Brain microvascular endothelial cell (primary cell): ENCODE results near the gene SYNE3.

ENCODE experiments used
- DNase-seq: peaks from one replicate; pipeline ENCODE4 v3.0.0-alpha.2; 2020
- H3K27ac ChIP-seq: fragments of 250-450 bp; sonication (Bioruptor Pico); 2 replicates; pipeline ENCODE4 v1.5.1; 2020; ENCODE audit warnings: mild to moderate bottlenecking, moderate library complexity
- H3K27me3 ChIP-seq: fragments of 250-450 bp; sonication (Bioruptor Pico); replicated peaks from 2 replicates; pipeline ENCODE4 v1.5.1; 2020; ENCODE audit warnings: mild to moderate bottlenecking
- H3K36me3 ChIP-seq: fragments of 250-450 bp; sonication (Bioruptor Pico); replicated peaks from 2 replicates; pipeline ENCODE4 v1.5.1; 2020; ENCODE audit warnings: mild to moderate bottlenecking
- H3K4me3 ChIP-seq: 2 replicates; pipeline ENCODE4 v1.5.1; 2011; ENCODE audit warnings: low read depth, mild to moderate bottlenecking, control low read depth, low read length, moderate library complexity
- CTCF ChIP-seq: IDR thresholded peaks from 2 replicates; pipeline ENCODE4 v1.5.1; 2011; ENCODE audit warnings: low read depth, mild to moderate bottlenecking, moderate library complexity, low read length, control low read depth, inconsistent platforms; ENCODE audit errors: missing control alignments
- in situ Hi-C: cut with HindIII; loops from 2 replicates; pipeline ENCODE4 v1.10.0; 2017; ENCODE audit warnings: low sequenced_read_pairs, low pct_ligation_motif_present

The SYNE3 gene

GRCh38 chr14:95482627-95483308 lies 33.7 kb downstream of the SYNE3 start:
- H3K4me3 ChIP-seq: no peak overlapping the region
- no peak for DNase-seq
- TF ChIP-seq CTCF: no peak
- peak overlapping the region; percentile 5 for H3K27ac ChIP-seq
- H3K36me3 ChIP-seq: no peaks in the 10 kb centered on the region
- in situ Hi-C loops: no loop called here
- no peaks in the 10 kb centered on the region for H3K27me3 ChIP-seq

- in situ Hi-C loops: no loop called here
- no peak for TF ChIP-seq CTCF
- no peak overlapping the region for H3K4me3 ChIP-seq
- H3K27ac ChIP-seq: no peak overlapping the region
- H3K36me3 ChIP-seq: no peaks in the 10 kb centered on the region
- no peak for DNase-seq
- H3K27me3 ChIP-seq: no peaks in the 10 kb centered on the region
Measured at GRCh38 chr14:95481391-95482022, 34.9 kb downstream of the SYNE3 start.

GRCh38 chr14:95480887-95481226 lies 35.6 kb downstream of the SYNE3 start:
- no peaks in the 10 kb centered on the region for H3K36me3 ChIP-seq
- no peak overlapping the region for H3K27ac ChIP-seq
- H3K27me3 ChIP-seq: no peaks in the 10 kb centered on the region
- no peak for TF ChIP-seq CTCF
- in situ Hi-C loops: no loop called here
- no peak for DNase-seq
- H3K4me3 ChIP-seq: no peak overlapping the region

GRCh38 chr14:95480109-95480886 lies 36.2 kb downstream of the SYNE3 start:
- in situ Hi-C loops: no loop called here
- no peak overlapping the region for H3K4me3 ChIP-seq
- no peaks in the 10 kb centered on the region for H3K27me3 ChIP-seq
- peak; percentile 20 for DNase-seq
- H3K27ac ChIP-seq: no peak overlapping the region
- TF ChIP-seq CTCF: no peak
- H3K36me3 ChIP-seq: no peaks in the 10 kb centered on the region

- no peak overlapping the region for H3K4me3 ChIP-seq
- in situ Hi-C loops: no loop called here
- H3K27ac ChIP-seq: no peak overlapping the region
- TF ChIP-seq CTCF: no peak
- no peaks in the 10 kb centered on the region for H3K36me3 ChIP-seq
- DNase-seq: no peak
- H3K27me3 ChIP-seq: no peaks in the 10 kb centered on the region
Measured at GRCh38 chr14:95479494-95479893, 37.0 kb downstream of the SYNE3 start.
